HG02981 (cell line): ENCODE measurements around the gene VSIR.

Source experiments
- ATAC-seq: cut with Tn5 transposase; IDR thresholded peaks from one replicate; pipeline ENCODE4 v1.9.1; 2021; ENCODE audit warnings: mild to moderate bottlenecking, moderate library complexity; ENCODE audit not compliant: unreplicated experiment

Gene VSIR

DNA sequence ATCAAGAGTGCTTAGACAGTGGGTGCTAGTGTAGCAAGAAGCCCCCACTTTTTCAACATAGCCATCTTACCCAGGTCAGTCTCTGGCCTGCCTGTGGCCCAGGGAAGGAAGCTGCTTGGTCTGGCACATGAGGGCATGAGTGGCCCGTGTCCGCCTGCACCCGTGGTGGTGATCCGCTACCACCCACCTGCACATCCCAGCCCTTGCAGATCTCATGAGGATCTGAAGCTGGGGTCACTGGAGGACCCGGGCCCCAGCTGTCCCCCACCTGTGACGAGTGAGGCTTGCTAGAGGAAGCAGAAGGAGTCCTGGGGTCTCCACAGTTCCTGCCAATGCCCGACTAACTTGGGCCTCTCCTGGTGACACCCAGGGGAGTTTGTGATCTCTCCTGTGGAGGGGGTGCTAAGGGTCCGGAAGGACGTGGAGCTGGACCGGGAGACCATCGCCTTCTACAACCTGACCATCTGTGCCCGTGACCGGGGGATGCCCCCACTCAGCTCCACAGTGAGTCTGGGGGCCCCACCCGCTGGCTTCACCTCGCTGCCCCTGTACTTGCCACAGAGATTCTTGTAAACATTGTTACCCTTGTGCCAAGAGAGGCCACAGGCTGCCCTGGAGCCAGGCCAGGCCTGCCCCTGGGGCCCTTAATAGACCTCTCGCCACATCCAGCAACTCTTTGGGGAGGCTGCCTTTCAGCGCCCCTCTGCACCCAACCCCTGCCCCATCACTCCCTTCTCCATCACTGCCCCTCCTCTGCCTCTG lies 10.8 kb upstream of the VSIR start:
- no peak for ATAC-seq

DNA sequence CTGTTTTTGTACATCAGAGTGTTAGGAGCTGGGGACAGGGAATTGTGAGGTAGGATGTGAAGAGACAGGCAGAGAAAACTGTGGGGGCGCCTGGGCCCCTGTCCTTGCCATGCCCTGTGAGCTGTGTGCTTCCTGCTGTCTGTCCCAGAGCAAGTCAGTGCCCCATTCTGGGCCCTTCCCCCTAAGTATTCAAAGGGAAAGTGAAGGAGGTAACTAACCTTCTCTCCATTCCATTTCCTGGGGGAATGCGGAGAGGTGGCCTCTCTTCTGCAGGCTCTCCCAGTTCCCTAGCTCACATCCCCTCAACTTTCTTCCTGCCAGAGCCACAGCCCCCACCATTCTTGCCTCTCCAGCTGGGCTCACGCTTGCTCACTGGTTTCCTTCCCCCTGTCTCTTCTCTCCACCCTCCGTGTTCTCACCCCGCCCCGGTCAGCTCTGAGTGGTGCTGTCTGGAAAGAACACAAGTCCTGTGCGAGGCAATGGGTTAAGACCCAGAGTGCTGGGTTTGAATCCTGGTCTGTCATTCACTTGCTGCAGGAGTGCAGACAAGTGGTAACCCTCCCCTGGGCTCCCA lies 9.7 kb upstream of the VSIR start:
- ATAC-seq = no peak

DNA sequence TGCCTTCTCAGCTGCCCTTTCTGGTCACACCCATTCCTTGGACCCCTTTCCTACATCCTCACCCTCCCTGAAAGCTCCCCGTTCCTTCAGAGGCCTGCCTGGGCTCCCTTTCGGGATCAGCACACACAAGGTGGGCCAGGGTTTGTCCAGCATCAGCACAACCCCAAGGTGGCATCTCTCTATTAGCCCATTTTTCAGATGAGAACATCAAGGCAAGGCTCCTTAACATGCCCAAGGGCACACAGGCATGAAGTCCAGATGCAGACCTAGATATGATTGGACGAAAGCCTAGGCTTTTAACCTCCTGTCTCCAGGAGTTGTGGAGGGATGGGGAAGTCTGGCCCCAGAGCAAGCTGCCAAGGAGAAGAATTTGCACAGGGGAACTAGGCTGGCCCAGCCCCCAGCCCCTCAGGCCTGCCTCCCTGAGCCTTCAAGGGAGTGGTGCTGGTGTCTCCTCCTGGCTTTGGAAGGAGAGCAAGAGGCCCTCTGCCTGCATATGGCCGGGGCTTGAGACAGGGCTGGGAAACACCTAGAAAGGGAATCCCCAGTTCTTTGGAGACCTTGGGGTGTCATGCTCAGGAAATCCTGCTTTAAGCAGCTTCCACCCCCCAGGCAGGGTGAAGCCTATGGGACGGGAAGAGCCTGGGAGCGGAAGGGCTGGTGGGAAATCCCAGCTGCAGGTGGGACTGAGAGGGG lies 9.0 kb upstream of the VSIR start:
- no peak for ATAC-seq

DNA sequence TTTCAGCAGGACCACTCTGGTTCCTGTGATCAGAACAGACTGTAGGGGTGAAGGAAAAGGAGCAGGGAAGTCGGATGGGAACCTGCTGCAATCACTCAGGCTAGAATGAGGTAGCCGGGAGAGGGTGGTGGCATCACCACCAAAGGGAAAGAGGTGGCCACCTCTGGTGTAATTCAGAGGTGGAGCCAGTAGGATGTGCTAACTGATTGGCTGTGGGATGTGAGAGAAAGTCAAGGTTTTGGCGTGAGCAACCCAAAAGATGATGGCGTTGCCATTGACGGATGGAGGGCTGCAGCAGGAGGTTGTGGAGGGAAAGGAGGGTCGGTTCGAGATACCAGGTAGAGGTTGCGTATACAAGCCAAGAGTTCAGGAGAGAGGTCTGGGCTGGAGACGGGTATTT lies 7.4 kb upstream of the VSIR start:
- ATAC-seq = no peak

DNA sequence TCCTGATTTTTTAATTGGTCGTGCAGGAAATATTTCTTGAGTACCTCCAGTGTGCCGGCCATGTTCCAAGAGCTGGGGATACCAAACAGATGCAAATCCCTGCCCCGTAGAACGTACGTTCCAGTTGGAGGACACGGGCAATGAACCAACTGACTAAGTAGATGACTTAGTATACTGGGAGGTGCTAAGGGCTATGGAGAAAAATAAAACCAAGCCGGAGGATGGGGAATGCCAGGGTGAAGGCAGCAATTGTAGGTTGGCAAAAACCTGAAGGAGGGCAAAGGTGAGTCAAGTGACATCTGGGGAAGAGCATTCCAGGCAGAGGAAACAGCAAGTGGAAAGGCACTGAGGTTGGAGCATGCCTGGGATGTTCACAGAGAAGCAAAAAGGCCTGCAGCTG lies 6.8 kb upstream of the VSIR start:
- ATAC-seq = no peak

DNA sequence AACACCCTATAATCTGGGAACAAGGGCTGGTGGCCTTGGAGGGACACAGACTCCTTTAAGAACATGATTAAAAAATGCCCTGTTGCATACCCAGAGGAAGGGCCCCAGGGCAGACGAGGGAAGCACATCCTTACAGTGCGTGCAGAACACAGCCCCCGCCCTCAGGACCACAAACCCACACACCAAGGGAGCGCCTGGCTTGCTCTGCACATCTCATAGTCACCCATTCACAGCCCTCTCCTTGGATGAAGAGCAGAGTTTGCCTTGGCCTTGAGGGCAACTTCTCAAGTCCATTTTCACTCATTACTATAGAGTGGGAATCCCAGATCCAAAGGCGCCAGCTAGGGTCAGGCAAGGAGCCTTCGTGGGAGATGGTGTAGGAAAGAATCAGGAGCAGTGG lies 6.3 kb upstream of the VSIR start:
- ATAC-seq = no peak

DNA sequence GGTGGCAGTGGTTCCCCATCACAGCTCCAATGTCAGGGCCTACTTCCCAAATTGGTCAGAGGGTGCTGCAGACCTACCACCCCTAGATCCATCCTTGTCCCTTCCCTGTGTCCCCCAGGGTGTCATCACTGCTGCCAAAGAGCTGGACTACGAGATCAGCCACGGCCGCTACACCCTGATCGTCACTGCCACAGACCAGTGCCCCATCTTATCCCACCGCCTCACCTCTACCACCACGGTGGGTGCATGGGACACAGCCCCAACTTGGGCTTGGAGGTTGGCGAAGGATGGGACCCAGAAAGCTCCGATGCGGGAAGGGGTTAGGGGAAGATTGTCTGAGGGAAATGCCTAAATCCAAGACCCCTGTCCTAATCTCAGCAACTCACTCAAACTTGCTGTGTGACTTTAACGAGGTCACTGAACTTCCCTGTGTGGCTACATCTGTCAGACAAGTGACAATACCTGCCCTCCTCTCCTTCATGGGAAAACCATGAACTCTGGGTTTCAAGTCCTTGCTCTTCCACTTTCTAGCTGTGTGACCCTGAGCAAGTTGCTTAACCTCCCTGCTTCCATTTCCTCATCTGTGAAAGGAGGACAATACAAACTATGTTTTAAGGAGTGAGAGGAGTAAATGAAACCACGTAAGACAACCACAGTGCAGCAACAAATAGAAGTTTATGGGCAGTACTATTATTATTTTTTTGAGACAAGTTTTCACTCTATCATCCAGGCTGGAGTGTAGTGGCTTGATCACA lies 4.9 kb upstream of the VSIR start:
- ATAC-seq = no peak

DNA sequence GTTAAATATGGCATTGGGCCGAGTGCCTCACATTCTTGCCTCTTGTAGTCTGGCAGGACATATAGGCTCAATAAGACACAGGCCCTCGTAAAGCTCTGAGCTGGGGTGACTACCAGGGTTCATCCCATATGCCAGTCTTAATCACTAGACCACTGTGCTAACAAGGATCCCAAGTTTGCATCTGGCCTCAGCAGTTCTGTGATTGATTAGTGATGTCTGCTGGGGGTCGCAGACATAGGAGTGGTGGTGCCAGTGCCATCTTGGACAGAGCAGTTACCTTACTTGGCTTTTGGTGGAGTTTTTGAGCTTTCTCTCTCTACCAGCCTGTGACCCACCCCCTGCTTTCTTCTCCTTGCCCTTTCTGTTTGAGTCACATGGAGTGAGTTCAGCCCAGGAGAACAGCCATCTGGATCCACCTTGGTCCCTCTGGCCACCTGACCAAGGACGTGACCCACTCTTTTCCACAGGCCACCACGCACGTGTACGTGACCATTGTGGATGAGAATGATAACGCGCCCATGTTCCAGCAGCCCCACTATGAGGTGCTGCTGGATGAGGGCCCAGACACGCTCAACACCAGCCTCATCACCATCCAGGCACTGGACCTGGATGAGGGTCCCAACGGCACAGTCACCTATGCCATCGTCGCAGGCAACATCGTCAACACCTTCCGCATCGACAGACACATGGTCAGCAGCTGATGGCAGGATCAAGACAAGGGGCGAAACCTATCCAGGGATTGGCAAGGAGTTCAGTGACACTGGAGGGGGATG lies 4.1 kb upstream of the VSIR start:
- no peak for ATAC-seq

DNA sequence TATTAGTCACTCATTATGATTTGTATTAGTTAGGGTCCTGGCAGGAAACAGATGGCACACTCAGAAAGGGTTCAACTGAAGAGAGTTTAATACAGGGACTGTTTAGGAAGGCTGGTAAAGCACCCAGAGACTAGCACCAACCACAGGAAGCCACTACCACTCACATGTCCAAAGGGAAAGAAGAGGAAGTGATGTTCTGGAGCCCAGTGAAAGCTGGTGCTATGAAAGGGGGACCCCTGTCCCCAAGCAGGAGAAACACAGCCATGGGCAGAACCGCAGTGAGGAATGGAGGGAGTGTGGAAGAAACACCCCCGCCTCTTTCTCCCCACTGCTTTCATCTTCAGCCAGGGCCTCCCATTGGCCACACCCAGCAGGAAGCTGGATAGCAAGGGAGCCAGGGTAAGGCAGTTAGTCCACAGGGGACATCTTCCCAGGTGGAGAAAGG lies 3.2 kb upstream of the VSIR start:
- ATAC-seq = no peak

DNA sequence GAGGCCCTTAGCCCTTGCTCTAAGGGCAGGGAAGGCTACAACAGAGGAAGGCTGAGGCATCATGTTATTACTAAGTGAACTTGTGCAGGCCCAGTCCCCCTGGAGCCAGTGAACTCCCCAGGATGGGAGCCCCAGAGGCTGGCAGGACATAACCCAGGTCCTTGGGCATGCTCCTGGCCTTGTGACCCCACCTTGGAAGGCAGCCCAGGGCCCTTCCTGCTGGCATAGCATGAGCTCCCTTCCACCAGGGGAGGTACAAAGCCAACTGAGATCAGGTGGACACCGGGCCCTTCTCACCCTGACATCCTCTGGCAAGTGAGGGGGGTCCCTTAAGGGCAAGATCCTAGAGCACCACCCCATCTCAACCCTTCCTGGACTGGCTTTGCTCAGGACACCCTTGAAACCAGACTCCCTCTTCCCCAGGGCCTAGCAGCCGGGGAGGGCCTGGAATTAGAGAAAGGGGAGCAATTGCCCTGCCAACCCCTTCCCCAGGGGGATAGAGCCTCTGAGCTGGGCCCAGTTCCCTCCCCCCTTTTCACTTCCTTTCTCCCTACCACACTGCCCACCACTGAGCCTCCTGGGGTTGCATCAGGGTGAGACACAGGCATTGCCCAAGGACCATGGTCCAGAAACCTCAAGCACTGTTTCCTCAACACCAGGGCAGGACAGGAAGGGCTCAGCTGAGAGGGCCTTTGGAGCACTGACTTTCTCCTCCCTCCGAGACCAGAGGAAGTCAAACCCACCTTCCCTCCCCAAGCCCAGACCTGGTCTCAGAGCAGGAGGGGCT lies 1.8 kb upstream of the VSIR start:
- no peak for ATAC-seq

DNA sequence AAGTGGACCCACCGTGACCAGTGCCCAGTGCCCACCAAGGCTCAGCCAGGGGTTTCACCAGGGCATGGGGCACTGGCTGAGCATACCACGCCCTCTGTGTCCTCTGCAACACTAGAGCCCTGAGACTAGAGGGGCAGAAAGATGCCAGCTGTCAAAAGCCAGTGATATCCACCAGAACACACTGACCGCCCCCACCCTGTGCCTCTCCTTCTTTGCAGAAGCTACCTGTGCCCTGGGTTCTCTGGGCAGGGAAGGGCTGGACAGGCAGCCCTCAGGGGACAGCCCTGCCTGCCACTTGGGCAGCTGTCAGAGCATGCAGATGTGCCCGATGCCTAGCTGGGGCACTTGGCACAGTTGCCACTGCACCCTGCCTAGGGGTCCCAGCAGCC lies 494 bp downstream of the VSIR start:
- no peak for ATAC-seq

DNA sequence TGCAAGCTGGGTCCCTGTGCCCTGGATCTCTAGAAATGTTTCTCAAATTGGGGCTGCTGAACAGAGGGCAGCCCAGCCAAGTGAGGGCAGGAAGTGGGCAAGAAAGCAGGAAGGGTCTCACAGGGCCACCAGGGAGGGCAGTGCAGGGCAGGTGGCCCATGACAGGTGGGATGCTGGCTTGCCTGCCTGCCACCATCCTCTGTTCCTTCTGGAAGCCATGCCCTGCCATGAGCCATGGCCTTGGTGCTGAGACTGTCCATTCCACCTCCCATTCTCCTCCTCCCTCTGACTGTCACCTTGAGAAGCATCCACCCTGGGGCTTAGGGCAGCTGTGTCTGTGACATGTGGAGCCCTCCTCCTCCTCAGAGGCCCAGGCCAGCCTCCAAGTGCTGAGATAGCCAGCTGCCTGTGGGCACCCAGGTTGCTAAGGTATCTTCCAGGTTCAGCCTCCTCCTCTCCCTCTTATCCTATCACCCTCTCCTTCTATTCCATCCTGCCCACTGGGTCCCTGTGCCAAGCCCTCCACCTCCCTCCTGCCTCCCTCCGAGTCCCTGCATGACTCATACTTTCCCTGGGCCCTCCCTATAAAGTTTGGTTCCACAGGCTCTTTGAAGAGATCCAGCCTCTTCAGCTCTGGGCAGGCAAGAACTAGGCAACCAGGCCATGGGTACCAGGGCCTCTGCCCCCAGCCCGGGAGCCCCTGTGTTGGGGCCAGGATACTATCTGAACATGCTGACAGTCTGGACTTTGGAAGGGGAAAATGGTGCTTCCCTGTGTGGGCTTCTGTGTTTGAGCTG lies 1.3 kb downstream of the VSIR start:
- ATAC-seq = no peak

DNA sequence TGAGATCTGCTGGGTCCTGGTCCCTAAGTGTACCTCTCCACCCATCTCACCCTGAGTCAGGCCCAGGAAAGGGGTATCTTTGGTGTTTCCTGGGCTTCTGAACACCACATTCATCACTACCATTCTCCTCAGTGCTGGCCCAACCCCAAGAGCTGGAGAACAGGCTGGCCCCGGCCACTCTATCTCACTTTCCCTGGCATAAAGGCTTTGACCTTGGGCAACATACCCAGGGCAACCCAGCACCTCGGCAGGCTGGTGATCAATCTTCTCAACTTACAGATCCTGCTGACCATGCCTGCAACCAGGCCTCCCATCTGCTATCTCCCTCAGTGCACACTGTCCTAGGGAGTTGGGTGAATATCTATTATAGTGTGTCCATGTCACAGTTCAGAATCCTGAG lies 2.1 kb downstream of the VSIR start:
- ATAC-seq = no peak

DNA sequence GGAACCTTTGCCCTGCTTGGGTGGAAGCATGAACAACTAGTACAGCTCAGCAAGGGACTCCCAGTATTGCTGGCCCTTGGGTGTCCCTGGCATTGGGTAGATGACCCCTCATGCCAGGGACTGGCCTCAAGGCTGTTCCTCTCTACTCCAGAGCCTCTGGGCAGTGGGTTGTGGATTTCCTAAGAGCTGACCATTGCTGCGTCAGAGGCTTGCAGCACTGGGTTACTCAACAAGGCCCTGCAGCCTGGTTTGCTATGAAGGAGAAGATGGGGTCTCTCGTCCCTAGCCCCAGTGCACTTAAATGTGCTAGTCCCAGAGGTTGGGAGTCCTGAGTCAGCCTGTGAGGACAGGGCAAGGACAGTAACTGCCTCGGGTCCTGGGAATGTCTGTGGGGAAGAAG lies 2.5 kb downstream of the VSIR start:
- ATAC-seq = no peak

DNA sequence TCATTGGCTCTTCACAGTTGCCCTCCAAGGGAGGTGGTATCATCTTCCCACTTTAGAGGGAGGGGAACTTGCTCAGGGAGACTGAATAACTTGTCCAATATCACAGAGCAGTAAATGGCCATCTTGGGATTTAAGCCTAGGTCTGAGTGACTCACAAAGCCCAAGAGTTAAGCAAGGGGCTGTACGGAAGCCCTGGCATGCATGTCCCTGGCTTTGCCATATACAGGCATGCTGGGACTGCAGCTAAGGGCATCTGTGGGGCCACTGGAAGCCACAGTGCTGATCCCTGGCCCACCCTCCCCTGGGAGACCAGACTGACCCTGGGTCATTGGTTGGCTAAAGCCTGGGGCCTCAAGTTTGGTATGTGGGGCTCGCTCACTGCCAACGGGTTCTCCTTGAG lies 3.1 kb downstream of the VSIR start:
- no peak for ATAC-seq

DNA sequence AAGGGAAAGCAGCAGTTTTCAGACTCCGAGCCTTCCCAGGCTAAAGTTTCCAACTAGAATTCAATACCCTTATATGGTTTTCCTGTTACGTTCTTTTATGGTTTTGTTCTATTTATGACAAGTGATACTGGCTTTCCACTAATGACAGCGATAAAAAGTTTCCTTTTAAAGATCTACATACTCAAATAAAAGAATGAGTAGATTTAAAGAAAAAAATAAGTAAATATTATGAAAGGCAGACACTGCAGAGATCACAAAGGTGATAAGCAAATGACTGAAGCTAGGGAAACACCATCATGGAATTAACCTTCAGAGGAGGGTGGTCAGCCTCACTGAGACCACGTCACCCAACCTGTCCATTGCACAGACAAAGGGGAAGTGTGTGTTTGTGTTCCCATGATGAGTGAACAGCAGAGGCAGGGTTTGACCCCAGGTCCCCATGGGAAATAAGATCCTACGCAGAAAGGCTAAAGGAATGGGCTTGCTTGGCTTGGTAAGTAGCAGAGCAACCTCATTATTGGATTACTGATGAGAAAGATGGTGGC lies 4.0 kb downstream of the VSIR start:
- peak; percentile 28 for ATAC-seq

DNA sequence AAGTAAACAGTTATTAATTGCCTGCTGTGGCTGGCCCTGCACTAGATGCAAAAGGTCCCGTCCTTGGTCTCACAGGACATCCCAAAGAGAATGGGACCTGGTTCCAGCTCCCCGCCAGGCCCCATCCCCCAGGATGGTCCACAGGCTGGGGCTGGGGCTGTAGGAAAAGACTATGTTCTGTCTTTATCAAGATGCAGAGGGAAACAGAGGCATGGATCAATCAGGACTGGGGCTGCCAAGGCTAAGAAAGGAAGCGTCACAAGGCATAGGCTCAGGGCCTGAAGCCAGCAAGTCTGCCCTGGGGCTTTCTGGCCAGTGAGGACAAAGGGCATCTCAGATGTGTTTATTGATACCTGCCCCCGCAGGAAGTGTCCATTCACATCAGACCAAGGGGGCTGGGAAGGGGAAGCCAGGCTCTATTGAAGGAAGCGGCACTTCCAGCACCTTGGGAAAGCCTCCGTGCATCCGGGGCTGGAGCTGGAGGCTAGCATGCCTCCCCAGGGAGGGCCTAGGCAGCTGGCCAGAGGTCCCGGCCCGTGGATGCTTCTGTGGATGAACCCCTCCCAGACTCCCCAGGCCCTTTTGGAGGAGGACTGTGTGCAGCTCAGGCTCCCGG lies 5.8 kb downstream of the VSIR start:
- no peak for ATAC-seq

DNA sequence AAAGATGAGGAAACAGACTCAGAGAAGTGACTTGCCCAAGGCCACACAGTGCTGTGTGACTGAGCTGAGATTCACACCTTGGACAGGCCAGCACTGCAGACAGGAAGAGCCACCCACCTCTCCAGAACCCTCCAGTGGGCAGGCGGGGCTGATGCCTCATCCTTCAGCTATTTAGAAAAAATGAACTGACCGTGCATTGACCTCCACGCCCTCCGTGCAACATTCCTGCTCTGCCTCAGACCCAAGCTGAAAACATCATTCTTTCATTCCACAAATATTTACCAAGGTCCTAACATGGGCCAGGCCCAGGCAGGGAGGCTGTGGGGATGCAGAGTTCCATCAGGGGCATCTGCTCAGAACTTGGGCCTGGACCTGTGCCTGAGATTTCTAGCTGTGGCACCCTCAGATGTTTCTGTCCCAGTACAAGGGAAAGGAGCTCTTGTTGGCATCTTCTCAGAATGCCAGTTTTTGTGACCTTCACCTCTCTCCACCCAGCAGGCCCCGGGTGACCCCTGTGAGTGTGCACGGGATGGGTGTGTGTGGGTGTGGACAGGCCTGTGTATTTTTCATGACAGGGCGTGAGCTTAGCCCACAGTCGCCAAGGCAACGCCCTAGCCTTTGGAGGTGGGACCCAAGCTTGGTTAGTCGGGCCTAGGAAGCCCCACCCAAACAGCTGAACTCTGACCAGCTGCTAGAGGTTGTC lies 6.5 kb downstream of the VSIR start:
- ATAC-seq = no peak
